HG03378 (cell line): ENCODE data around the gene PDE2A.

ENCODE experiments used
- ATAC-seq: cut with Tn5 transposase; IDR thresholded peaks from one replicate; pipeline ENCODE4 v1.9.1; 2021; ENCODE audit warnings: mild to moderate bottlenecking, moderate library complexity; ENCODE audit not compliant: unreplicated experiment

PDE2A gene

GRCh38 chr11:72661486-72661885 is 12.7 kb downstream of the PDE2A start:
- ATAC-seq: no peak

- no peak for ATAC-seq
These were observed 15.1 kb downstream of the PDE2A start for GRCh38 chr11:72658989-72659640.

- no peak for ATAC-seq
These were observed 16.7 kb downstream of the PDE2A start for GRCh38 chr11:72657411-72658100.

GRCh38 chr11:72655896-72656464 is 18.2 kb downstream of the PDE2A start:
- no peak for ATAC-seq

GRCh38 chr11:72655014-72655413 is 19.2 kb downstream of the PDE2A start:
- no peak for ATAC-seq

GRCh38 chr11:72653649-72654048 is 20.6 kb downstream of the PDE2A start:
- ATAC-seq: no peak

- ATAC-seq: no peak
These were observed 21.2 kb downstream of the PDE2A start for GRCh38 chr11:72652873-72653630.

GRCh38 chr11:72652133-72652532 is 22.1 kb downstream of the PDE2A start:
- no peak for ATAC-seq

GRCh38 chr11:72649215-72649976 is 24.8 kb downstream of the PDE2A start:
- no peak for ATAC-seq

GRCh38 chr11:72648384-72649136 is 25.7 kb downstream of the PDE2A start:
- ATAC-seq: no peak

- ATAC-seq: no peak
These were observed 26.3 kb downstream of the PDE2A start for GRCh38 chr11:72647882-72648281.

- ATAC-seq: no peak
These were observed 27.8 kb downstream of the PDE2A start for GRCh38 chr11:72646472-72646871.

- ATAC-seq: no peak
These were observed 28.2 kb downstream of the PDE2A start for GRCh38 chr11:72646024-72646423.

- no peak for ATAC-seq
These were observed 30.7 kb downstream of the PDE2A start for GRCh38 chr11:72643547-72643946.

GRCh38 chr11:72642884-72643522 is 31.2 kb downstream of the PDE2A start:
- ATAC-seq: no peak

- no peak for ATAC-seq
These were observed 32.0 kb downstream of the PDE2A start for GRCh38 chr11:72642043-72642883.

- no peak for ATAC-seq
These were observed 32.6 kb downstream of the PDE2A start for GRCh38 chr11:72641522-72642042.
